ENCODE measurements around the gene VASP.

Gene VASP

GRCh38 chr19:45464274-45464673, 43.0 kb upstream of the VASP start:
- Histone ChIP-seq H3K4me1 (no peaks in the 10 kb centered on the region; the same call in 1 of the 2 replicates), H3K36me3 (no peaks in the 10 kb centered on the region)
- TF ChIP-seq CTCF (IDR thresholded peaks at IDR 0.05; ENCODE audit: low read depth, low read length), result no peak

GRCh38 chr19:45464852-45465441, 42.3 kb upstream of the VASP start:
- Histone ChIP-seq H3K36me3 (no peaks in the 10 kb centered on the region), H3K4me1 (no peaks in the 10 kb centered on the region; the same call in 1 of the 2 replicates), H3K27me3 (no peaks in the 10 kb centered on the region), H3K9me3 (no peaks in the 10 kb centered on the region), H3K4me3 (ENCODE audit: low read depth, low read length) (no peak overlapping the region)
- no peak for TF ChIP-seq CTCF (IDR thresholded peaks at IDR 0.05; ENCODE audit: low read depth, low read length)
- DNase-seq, result no peak

More at GRCh38 chr19:45464274-45464673, 43.0 kb upstream of the VASP start:
- H3K9me3 ChIP-seq, result no peaks in the 10 kb centered on the region
- DNase-seq, result no peak
- H3K4me3 ChIP-seq (ENCODE audit: low read depth, low read length), result no peak overlapping the region
- no peaks in the 10 kb centered on the region; the same call in 1 of the 2 replicates for H3K27me3 ChIP-seq

GRCh38 chr19:45467115-45467455, 40.2 kb upstream of the VASP start:
- no peak; the same call in 1 of the 2 replicates for TF ChIP-seq CTCF (IDR thresholded peaks at IDR 0.05; ENCODE audit: low read depth, low read length)
- no peak for DNase-seq

DNA sequence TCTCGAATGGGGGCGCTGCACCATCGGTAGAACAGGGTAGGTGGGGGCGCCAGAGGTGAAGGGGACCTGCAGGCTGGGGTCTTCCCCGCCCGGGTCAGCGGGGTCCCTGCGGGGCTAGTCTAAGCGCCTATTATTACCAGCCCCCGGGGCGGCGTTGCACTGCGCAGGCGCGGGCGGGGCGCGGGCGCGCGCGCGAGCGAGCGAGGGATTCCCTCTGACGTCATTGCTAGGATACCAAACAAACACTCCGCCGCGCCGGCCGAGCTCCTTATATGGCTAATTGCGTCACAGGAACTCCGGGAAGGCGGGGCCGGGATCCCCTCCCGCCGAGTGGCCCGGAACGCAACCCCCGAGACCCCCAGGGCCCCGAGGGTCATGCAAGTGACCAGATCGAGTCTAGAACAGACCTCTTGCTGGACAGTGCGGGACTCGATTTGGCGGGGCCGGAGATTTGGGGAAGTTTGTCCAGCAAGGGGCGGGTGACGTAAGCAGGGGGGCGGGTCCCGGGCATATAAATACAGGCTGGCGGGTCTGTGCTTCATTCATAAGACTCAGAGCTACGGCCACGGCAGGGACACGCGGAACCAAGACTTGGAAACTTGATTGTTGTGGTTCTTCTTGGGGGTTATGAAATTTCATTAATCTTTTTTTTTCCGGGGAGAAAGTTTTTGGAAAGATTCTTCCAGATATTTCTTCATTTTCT, 39.7 kb upstream of the VASP start, which contains the start of gene FOSB:
TSS of gene FOSB (plus strand) at position 541 of the 703 bp plus-strand sequence. CDS start 591 bp downstream, outside the sequence.
- peak; percentile 30; the same call in 1 of the 2 replicates for TF ChIP-seq CTCF (IDR thresholded peaks at IDR 0.05; ENCODE audit: low read depth, low read length)
- no peaks in the 10 kb centered on the region; the same call in 1 of the 2 replicates for H3K4me1 ChIP-seq
- peak; percentile 95 for DNase-seq
- H3K4me3 ChIP-seq (ENCODE audit: low read depth, low read length), result peak within 1 kb of the TSS; percentile 70
- no peaks in the 10 kb centered on the region for H3K36me3 ChIP-seq
- no peaks in the 10 kb centered on the region for H3K9me3 ChIP-seq
- H3K27me3 ChIP-seq, result peaks cover 7% of the 10 kb centered on the region; the same call in 1 of the 2 replicates

More at GRCh38 chr19:45467115-45467455, 40.2 kb upstream of the VASP start:
- Histone ChIP-seq H3K27me3 (peaks cover 1% of the 10 kb centered on the region; the same call in 1 of the 2 replicates), H3K9me3 (no peaks in the 10 kb centered on the region), H3K4me1 (no peaks in the 10 kb centered on the region; the same call in 1 of the 2 replicates), H3K4me3 (ENCODE audit: low read depth, low read length) (peak overlapping the region; percentile 70), H3K36me3 (no peaks in the 10 kb centered on the region)

GRCh38 chr19:45468159-45468651, 39.1 kb upstream of the VASP start:
- peaks cover 10% of the 10 kb centered on the region; the same call in 1 of the 2 replicates for H3K27me3 ChIP-seq
- DNase-seq, result no peak
- no peaks in the 10 kb centered on the region for H3K36me3 ChIP-seq
- H3K4me3 ChIP-seq (ENCODE audit: low read depth, low read length), result peak overlapping the region; percentile 70
- H3K9me3 ChIP-seq, result no peaks in the 10 kb centered on the region
- TF ChIP-seq CTCF (IDR thresholded peaks at IDR 0.05; ENCODE audit: low read depth, low read length), result no peak
- H3K4me1 ChIP-seq, result no peaks in the 10 kb centered on the region; the same call in 1 of the 2 replicates

DNA sequence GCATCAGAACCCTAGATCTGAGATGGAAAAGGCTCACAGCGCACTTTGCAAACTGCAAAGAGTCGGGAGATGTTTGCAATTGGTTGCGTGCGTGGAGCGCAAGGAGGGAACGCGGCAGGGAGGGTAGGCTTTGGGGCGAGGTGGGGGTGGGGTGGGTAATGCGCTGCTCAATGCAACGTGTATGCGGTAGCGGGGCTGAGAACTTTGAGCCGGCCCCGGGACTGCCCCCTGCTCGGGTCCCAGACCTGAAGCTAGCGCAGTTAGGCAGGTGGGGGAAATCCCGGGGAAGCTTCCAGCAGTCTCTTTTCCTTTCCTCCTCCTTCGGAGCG, 38.5 kb upstream of the VASP start:
- no peak for TF ChIP-seq CTCF (IDR thresholded peaks at IDR 0.05; ENCODE audit: low read depth, low read length)
- DNase-seq, result peak; percentile 34
- Histone ChIP-seq H3K4me3 (ENCODE audit: low read depth, low read length) (peak overlapping the region; percentile 70), H3K9me3 (no peaks in the 10 kb centered on the region), H3K36me3 (no peaks in the 10 kb centered on the region), H3K27me3 (peaks cover 12% of the 10 kb centered on the region), H3K4me1 (no peaks in the 10 kb centered on the region; the same call in 1 of the 2 replicates)
